ENCODE data around the gene BABAM1. TPM values are rescaled to one million over a fixed set of nuclear protein-coding genes. Genes with fewer than 3 reads are reported as not detected.
A peak's percentile ranks its signal among the peaks of the same experiment; 100 is the strongest.

BABAM1 gene
- total RNA-seq, 1 donor from 2014 or later: 79.1 TPM

- peaks cover 2% of the 10 kb centered on the region for H3K36me3 Mint-ChIP-seq (ENCODE audit: low read depth)
- H3K27ac Mint-ChIP-seq (ENCODE audit: unreplicated experiment): peak overlapping the region; percentile 75
- H3K9me3 Mint-ChIP-seq: no peaks in the 10 kb centered on the region
- peaks cover 4% of the 10 kb centered on the region for H3K4me1 Mint-ChIP-seq
- H3K4me3 Mint-ChIP-seq: peak overlapping the region; percentile 66
- DNase-seq (ENCODE audit: low read depth, low spot score): no peak
- peaks cover 4% of the 10 kb centered on the region for H3K27me3 Mint-ChIP-seq (ENCODE audit: low read depth)
- TF ChIP-seq CTCF (conservative IDR thresholded peaks at IDR 0.05): no peak
These were observed 55.6 kb downstream of the BABAM1 start for GRCh38 chr19:17322854-17323253.

GRCh38 chr19:17323300-17323963 lies 56.2 kb downstream of the BABAM1 start:
- no peak overlapping the region for H3K27ac Mint-ChIP-seq (ENCODE audit: unreplicated experiment)
- peaks cover 6% of the 10 kb centered on the region for H3K4me1 Mint-ChIP-seq
- H3K27me3 Mint-ChIP-seq (ENCODE audit: low read depth): peaks cover 5% of the 10 kb centered on the region
- peak overlapping the region; percentile 66 for H3K4me3 Mint-ChIP-seq
- H3K9me3 Mint-ChIP-seq: no peaks in the 10 kb centered on the region
- peaks cover 2% of the 10 kb centered on the region for H3K36me3 Mint-ChIP-seq (ENCODE audit: low read depth)
- TF ChIP-seq CTCF (conservative IDR thresholded peaks at IDR 0.05): no peak
- DNase-seq (ENCODE audit: low read depth, low spot score): no peak

GRCh38 chr19:17323964-17324332 lies 56.7 kb downstream of the BABAM1 start:
- H3K4me3 Mint-ChIP-seq: no peak overlapping the region
- peaks cover 6% of the 10 kb centered on the region for H3K4me1 Mint-ChIP-seq
- H3K36me3 Mint-ChIP-seq (ENCODE audit: low read depth): peaks cover 2% of the 10 kb centered on the region
- no peaks in the 10 kb centered on the region for H3K9me3 Mint-ChIP-seq
- no peak for DNase-seq (ENCODE audit: low read depth, low spot score)
- H3K27ac Mint-ChIP-seq (ENCODE audit: unreplicated experiment): no peak overlapping the region
- no peak for TF ChIP-seq CTCF (conservative IDR thresholded peaks at IDR 0.05)
- peaks cover 5% of the 10 kb centered on the region for H3K27me3 Mint-ChIP-seq (ENCODE audit: low read depth)

GRCh38 chr19:17324357-17325114 lies 57.3 kb downstream of the BABAM1 start:
- peaks cover 6% of the 10 kb centered on the region for H3K4me1 Mint-ChIP-seq
- H3K9me3 Mint-ChIP-seq: no peaks in the 10 kb centered on the region
- no peak for TF ChIP-seq CTCF (conservative IDR thresholded peaks at IDR 0.05)
- no peak overlapping the region for H3K4me3 Mint-ChIP-seq
- peaks cover 2% of the 10 kb centered on the region for H3K36me3 Mint-ChIP-seq (ENCODE audit: low read depth)
- no peak for DNase-seq (ENCODE audit: low read depth, low spot score)
- peaks cover 8% of the 10 kb centered on the region for H3K27me3 Mint-ChIP-seq (ENCODE audit: low read depth)
- no peak overlapping the region for H3K27ac Mint-ChIP-seq (ENCODE audit: unreplicated experiment)

GRCh38 chr19:17325133-17325532 lies 57.9 kb downstream of the BABAM1 start:
- Mint-ChIP-seq H3K4me3 (no peak overlapping the region), H3K36me3 (ENCODE audit: low read depth) (peaks cover 2% of the 10 kb centered on the region), H3K27ac (ENCODE audit: unreplicated experiment) (no peak overlapping the region), H3K27me3 (ENCODE audit: low read depth) (peaks cover 14% of the 10 kb centered on the region), H3K4me1 (peaks cover 6% of the 10 kb centered on the region), H3K9me3 (no peaks in the 10 kb centered on the region)
- no peak for TF ChIP-seq CTCF (conservative IDR thresholded peaks at IDR 0.05)
- no peak for DNase-seq (ENCODE audit: low read depth, low spot score)

All from neural crest cell (in vitro differentiated cells).